Activated CD4-positive, alpha-beta T cell treated with anti-CD3 and anti-CD28 coated beads, Interleukin-2, Interleukin-6, amounts not matched to agents 100 ng/mL and 50 ng/mL, durations not matched to agents 16 hours and 8 hours (primary cell): ENCODE measurements around the gene C5orf47.

ENCODE experiments used
- DNase-seq: peaks from one replicate; pipeline ENCODE4 v3.0.0-alpha.2; 2020

The C5orf47 gene

GRCh38 chr5:173988554-173989431 lies at the start of gene C5orf47:
Gene C5orf47 (plus strand): TSS chr5:173989170. CDS start chr5:173989264, 94 bp downstream.
- DNase-seq = no peak

GRCh38 chr5:173940269-173940668 lies 48.7 kb upstream of the C5orf47 start:
- DNase-seq = no peak

- no peak for DNase-seq
These were observed 47.9 kb upstream of the C5orf47 start for GRCh38 chr5:173941102-173941501.

GRCh38 chr5:173941758-173942401 lies 47.1 kb upstream of the C5orf47 start:
- no peak for DNase-seq

GRCh38 chr5:173944511-173944910 lies 44.5 kb upstream of the C5orf47 start:
- no peak for DNase-seq

- no peak for DNase-seq
These were observed 43.8 kb upstream of the C5orf47 start for GRCh38 chr5:173945160-173945559.

GRCh38 chr5:173946323-173946722 lies 42.6 kb upstream of the C5orf47 start:
- no peak for DNase-seq

GRCh38 chr5:173950829-173951228 lies 38.1 kb upstream of the C5orf47 start:
- no peak for DNase-seq

GRCh38 chr5:173953528-173954090 lies 35.4 kb upstream of the C5orf47 start:
- no peak for DNase-seq

- no peak for DNase-seq
These were observed 34.1 kb upstream of the C5orf47 start for GRCh38 chr5:173954671-173955521.

GRCh38 chr5:173960986-173961385 lies 28.0 kb upstream of the C5orf47 start:
- DNase-seq = no peak

GRCh38 chr5:173961418-173961817 lies 27.6 kb upstream of the C5orf47 start:
- no peak for DNase-seq

- DNase-seq = no peak
These were observed 26.5 kb upstream of the C5orf47 start for GRCh38 chr5:173962436-173962972.

GRCh38 chr5:173963182-173963838 lies 25.7 kb upstream of the C5orf47 start:
- no peak for DNase-seq

GRCh38 chr5:173963867-173964441 lies 25.0 kb upstream of the C5orf47 start:
- no peak for DNase-seq

- DNase-seq = no peak
These were observed 24.5 kb upstream of the C5orf47 start for GRCh38 chr5:173964506-173964905.

- DNase-seq = no peak
These were observed 21.7 kb upstream of the C5orf47 start for GRCh38 chr5:173967241-173967640.

- DNase-seq = no peak
These were observed 20.7 kb upstream of the C5orf47 start for GRCh38 chr5:173968154-173968797.

- no peak for DNase-seq
These were observed 19.6 kb upstream of the C5orf47 start for GRCh38 chr5:173969167-173970049.
